ENCODE data around the gene CSMD2.

The CSMD2 gene

DNA sequence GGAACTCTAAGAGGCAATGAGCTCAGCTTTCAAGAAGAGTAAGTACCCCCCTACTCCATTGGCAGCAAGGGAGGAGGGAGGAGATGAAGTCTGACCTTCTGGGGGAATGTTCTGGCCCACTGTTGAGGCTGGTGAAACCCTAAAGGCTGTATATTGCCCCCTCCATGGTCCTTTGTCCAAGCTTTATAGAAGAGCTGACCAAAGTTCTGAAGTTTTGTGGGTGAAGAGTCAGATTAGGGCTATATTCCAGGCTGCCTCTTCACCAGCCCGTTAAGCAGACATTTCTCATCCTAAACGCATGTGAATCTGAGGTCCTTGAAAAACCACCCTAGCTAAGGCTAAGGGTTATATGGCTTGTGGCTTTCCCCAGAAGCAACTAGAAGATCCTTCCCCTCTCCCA lies 13.0 kb upstream of the CSMD2 start:
- no peak for TF ChIP-seq TAF1 (IDR thresholded peaks at IDR 0.05; ENCODE audit: borderline replicate concordance, insufficient read depth, low read length)
- TF ChIP-seq, protein P1, sequence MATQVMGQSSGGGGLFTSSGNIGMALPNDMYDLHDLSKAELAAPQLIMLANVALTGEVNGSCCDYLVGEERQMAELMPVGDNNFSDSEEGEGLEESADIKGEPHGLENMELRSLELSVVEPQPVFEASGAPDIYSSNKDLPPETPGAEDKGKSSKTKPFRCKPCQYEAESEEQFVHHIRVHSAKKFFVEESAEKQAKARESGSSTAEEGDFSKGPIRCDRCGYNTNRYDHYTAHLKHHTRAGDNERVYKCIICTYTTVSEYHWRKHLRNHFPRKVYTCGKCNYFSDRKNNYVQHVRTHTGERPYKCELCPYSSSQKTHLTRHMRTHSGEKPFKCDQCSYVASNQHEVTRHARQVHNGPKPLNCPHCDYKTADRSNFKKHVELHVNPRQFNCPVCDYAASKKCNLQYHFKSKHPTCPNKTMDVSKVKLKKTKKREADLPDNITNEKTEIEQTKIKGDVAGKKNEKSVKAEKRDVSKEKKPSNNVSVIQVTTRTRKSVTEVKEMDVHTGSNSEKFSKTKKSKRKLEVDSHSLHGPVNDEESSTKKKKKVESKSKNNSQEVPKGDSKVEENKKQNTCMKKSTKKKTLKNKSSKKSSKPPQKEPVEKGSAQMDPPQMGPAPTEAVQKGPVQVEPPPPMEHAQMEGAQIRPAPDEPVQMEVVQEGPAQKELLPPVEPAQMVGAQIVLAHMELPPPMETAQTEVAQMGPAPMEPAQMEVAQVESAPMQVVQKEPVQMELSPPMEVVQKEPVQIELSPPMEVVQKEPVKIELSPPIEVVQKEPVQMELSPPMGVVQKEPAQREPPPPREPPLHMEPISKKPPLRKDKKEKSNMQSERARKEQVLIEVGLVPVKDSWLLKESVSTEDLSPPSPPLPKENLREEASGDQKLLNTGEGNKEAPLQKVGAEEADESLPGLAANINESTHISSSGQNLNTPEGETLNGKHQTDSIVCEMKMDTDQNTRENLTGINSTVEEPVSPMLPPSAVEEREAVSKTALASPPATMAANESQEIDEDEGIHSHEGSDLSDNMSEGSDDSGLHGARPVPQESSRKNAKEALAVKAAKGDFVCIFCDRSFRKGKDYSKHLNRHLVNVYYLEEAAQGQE (IDR thresholded peaks at IDR 0.05; ENCODE audit: insufficient read depth in 1 of 2, low read depth in 2 of 2, low read length in 2 of 2), result peak in 1 of 2 experiments; percentile 59; a peak in 2 of 4 replicates

DNA sequence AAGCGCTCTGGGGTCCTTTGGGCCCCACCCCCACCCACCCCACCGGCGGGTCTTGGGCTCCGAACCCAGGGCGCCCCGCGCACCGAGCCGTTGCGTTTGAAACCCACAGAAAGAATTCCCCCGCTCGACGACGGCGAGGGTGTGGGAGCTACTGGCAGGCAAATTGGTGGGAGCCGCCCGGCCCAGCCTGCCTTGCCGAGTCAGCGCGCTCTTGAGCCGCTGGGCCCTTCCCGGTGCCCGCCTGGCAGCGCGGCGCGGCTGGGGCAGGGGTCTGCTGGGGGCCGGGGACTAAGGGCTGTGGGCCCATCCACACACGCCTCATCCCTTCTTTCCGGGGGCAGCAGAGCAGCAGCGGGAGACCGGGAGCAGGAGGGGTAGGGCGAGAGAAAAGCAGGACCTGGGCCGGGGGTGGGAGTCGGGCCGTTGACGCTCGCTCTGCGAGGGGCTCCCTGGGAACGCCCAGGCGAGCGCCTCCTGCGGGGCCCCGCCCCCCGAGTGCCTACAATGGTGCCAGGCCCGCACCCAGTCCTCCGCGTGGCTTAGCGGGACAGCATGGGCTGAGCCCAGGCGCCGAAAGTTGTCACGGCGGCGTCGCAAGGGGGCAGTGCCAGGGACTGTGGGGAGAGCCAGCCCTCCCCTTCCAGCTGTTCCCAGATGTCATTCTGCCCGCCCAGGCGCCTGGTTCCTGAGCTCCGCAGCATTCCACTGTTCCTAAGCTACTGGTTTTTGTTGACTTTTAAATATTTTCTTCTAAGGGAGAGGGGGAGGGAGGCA lies 12.0 kb upstream of the CSMD2 start, which contains the start of gene C1orf94:
Gene C1orf94, plus strand, starts transcription at position 78 of the 774 bp plus-strand sequence. CDS start 883 bp downstream, outside the sequence.
- TF ChIP-seq TAF1 (IDR thresholded peaks at IDR 0.05; ENCODE audit: borderline replicate concordance, insufficient read depth, low read length) (no peak), SIN3A (IDR thresholded peaks at IDR 0.05; ENCODE audit: borderline replicate concordance, insufficient read depth, low read length) (no peak), FOXP2 (optimal IDR thresholded peaks at IDR 0.05; ENCODE audit: borderline replicate concordance, extremely low read depth, extremely low read length, insufficient read depth) (no peak), POLR2AphosphoS5 (IDR thresholded peaks at IDR 0.05; ENCODE audit: low read depth, low read length) (no peak)
- TF ChIP-seq, protein P1 (IDR thresholded peaks at IDR 0.05; ENCODE audit: insufficient read depth in 1 of 2, low read depth in 2 of 2, low read length in 2 of 2), result no peak

DNA sequence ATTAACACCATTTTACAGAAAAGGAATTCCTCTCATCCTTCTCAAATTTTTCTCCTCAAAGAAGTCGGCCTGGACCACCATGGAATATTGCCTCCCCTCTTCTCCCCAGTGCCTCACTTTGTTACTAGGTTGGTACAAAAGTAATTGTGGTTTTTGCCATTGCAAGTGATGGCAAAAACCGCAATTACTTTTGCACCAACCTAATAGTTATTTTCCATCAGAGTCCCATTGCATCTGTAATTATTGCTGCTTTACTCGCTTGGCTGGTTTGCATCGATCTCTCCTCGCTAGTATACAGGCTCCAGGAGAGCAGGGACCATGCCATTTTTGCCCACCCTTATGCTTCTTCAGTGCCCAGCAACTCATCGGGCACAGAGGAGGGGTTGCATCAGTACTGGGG lies 10.7 kb upstream of the CSMD2 start:
- TF ChIP-seq TAF1 (IDR thresholded peaks at IDR 0.05; ENCODE audit: borderline replicate concordance, insufficient read depth, low read length), result no peak
- TF ChIP-seq, protein P1 (IDR thresholded peaks at IDR 0.05; ENCODE audit: insufficient read depth in 1 of 2, low read depth in 2 of 2, low read length in 2 of 2), result no peak
- no peak for TF ChIP-seq SIN3A (IDR thresholded peaks at IDR 0.05; ENCODE audit: borderline replicate concordance, insufficient read depth, low read length)
- TF ChIP-seq POLR2AphosphoS5 (IDR thresholded peaks at IDR 0.05; ENCODE audit: low read depth, low read length), result no peak
- TF ChIP-seq FOXP2 (optimal IDR thresholded peaks at IDR 0.05; ENCODE audit: borderline replicate concordance, extremely low read depth, extremely low read length, insufficient read depth), result no peak

DNA sequence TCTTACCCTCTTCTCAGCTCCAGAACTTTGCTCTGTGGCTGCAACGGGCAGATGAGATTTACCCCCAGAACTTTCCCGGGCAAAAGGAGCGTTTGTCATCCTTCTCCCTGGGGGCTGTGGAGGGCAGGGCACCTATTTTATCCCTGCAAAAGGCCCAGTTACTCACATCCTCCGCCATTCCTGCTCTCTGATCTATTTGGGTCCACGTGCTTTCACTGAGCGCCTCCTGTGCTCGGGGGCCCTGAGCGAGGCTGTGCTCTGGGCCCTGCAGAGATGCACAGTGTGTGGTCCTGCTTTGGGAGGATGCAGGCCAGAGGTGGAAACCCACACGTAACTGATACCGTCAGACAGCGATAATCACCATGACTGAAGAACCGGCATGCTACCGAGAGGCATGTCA lies 2.4 kb upstream of the CSMD2 start:
- TF ChIP-seq POLR2AphosphoS5 (IDR thresholded peaks at IDR 0.05; ENCODE audit: low read depth, low read length) (no peak), FOXP2 (optimal IDR thresholded peaks at IDR 0.05; ENCODE audit: borderline replicate concordance, extremely low read depth, extremely low read length, insufficient read depth) (no peak), SIN3A (IDR thresholded peaks at IDR 0.05; ENCODE audit: borderline replicate concordance, insufficient read depth, low read length) (no peak), TAF1 (IDR thresholded peaks at IDR 0.05; ENCODE audit: borderline replicate concordance, insufficient read depth, low read length) (no peak)
- TF ChIP-seq, protein P1 (IDR thresholded peaks at IDR 0.05; ENCODE audit: insufficient read depth in 1 of 2, low read depth in 2 of 2, low read length in 2 of 2), result no peak

Measured in PFSK-1 (cell line).